ENCODE data around the gene ARRDC1.

ARRDC1 gene

GRCh38 chr9:137575364-137575715 lies 30.1 kb upstream of the ARRDC1 start:
- FAIRE-seq, result no peak
- TF ChIP-seq POLR2A (IDR thresholded peaks at IDR 0.05; ENCODE audit: low read depth, low read length) (no peak), POU2F2 (IDR thresholded peaks at IDR 0.05; ENCODE audit: low read depth, low read length) (no peak), PAX5 (IDR thresholded peaks at IDR 0.05; ENCODE audit: insufficient read depth, low read length, severe bottlenecking) (no peak), POLR2AphosphoS5 (IDR thresholded peaks at IDR 0.05; ENCODE audit: low read depth, low read length) (no peak), SPI1 (IDR thresholded peaks at IDR 0.05; ENCODE audit: low read depth, low read length) (no peak), TAF1 (IDR thresholded peaks at IDR 0.05; ENCODE audit: low read depth, low read length) (no peak)
- no peak for DNase-seq (ENCODE audit: insufficient read length, low spot score)

DNA sequence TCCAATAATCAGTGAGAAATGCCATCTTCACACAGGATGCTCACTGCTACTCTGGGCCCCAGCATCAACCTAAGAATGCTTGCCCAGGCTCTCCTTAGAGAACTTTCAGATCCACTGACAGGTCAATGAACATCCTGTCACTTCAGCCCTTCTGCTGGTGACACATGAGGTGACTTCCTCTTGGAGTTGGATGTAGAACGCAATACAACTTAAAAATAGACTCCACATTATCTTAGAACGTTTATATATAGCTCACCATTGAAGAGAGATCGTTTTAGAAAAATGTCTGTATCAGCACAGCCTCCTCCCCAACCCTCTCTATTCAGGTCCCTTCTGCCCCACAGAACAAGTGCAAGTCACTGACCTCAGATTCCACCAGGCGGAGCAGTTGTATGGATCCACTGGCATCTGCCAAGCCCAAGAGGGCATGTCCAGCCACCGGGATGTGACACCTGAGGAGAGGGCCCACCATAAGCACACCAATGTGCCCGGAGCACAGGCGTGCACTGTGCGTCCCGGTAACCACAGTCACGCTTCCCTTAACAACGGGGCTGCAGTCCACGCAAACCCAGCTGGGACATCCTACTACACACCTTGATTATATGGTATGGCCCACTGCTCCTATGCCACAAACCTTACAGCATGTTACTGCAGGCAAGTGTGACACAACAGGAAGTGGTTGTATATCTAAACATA lies 29.6 kb upstream of the ARRDC1 start:
- no peak for DNase-seq (ENCODE audit: insufficient read length, low spot score)
- FAIRE-seq, result no peak
- TF ChIP-seq TAF1 (IDR thresholded peaks at IDR 0.05; ENCODE audit: low read depth, low read length), result no peak
- TF ChIP-seq POU2F2 (IDR thresholded peaks at IDR 0.05; ENCODE audit: low read depth, low read length), result no peak
- TF ChIP-seq POLR2AphosphoS5 (IDR thresholded peaks at IDR 0.05; ENCODE audit: low read depth, low read length), result no peak
- no peak for TF ChIP-seq POLR2A (IDR thresholded peaks at IDR 0.05; ENCODE audit: low read depth, low read length)
- TF ChIP-seq SPI1 (IDR thresholded peaks at IDR 0.05; ENCODE audit: low read depth, low read length), result 0 out of 2 replicates have a peak, but pooled peaks have one; percentile 12
- TF ChIP-seq PAX5 (IDR thresholded peaks at IDR 0.05; ENCODE audit: insufficient read depth, low read length, severe bottlenecking), result no peak

- TF ChIP-seq POLR2A (IDR thresholded peaks at IDR 0.05; ENCODE audit: low read depth, low read length) (peak; percentile 61), PAX5 (IDR thresholded peaks at IDR 0.05; ENCODE audit: insufficient read depth, low read length, severe bottlenecking) (no peak), POU2F2 (IDR thresholded peaks at IDR 0.05; ENCODE audit: low read depth, low read length) (peak; percentile 15; the same call in 1 of the 2 replicates), TAF1 (IDR thresholded peaks at IDR 0.05; ENCODE audit: low read depth, low read length) (no peak), POLR2AphosphoS5 (IDR thresholded peaks at IDR 0.05; ENCODE audit: low read depth, low read length) (peak; percentile 52; the same call in 1 of the 2 replicates), SPI1 (IDR thresholded peaks at IDR 0.05; ENCODE audit: low read depth, low read length) (no peak)
- peak; percentile 95 for FAIRE-seq
- peak; percentile 100 for DNase-seq (ENCODE audit: insufficient read length, low spot score)
Measured at GRCh38 chr9:137578518-137579258, 26.8 kb upstream of the ARRDC1 start, which contains the start of gene DPH7. TSS of gene DPH7 (minus strand) at chr9:137578925. CDS start at chr9:137578777, 148 bp downstream.

DNA sequence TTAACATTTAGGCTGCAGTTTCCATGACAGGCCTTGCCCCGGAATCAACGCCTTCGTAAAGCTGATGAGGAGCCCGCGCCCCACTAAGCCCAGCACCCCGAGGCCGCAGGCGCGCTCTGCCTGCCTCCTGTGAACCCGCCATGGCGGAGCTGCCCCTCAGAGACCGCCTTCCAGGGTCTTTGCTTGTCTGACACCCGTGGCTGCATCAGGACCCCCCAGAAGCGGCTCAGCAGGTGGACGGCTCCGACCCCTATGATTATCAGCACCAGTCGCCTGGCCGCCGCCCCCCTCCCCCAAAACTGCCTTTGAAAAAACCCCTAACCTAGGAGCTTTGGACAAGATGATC lies 26.3 kb upstream of the ARRDC1 start:
- DNase-seq (ENCODE audit: insufficient read length, low spot score) (no peak), FAIRE-seq (no peak)
- TF ChIP-seq SPI1 (IDR thresholded peaks at IDR 0.05; ENCODE audit: low read depth, low read length) (no peak), TAF1 (IDR thresholded peaks at IDR 0.05; ENCODE audit: low read depth, low read length) (no peak), POLR2AphosphoS5 (IDR thresholded peaks at IDR 0.05; ENCODE audit: low read depth, low read length) (no peak), POLR2A (IDR thresholded peaks at IDR 0.05; ENCODE audit: low read depth, low read length) (no peak), PAX5 (IDR thresholded peaks at IDR 0.05; ENCODE audit: insufficient read depth, low read length, severe bottlenecking) (no peak), POU2F2 (IDR thresholded peaks at IDR 0.05; ENCODE audit: low read depth, low read length) (no peak)

DNA sequence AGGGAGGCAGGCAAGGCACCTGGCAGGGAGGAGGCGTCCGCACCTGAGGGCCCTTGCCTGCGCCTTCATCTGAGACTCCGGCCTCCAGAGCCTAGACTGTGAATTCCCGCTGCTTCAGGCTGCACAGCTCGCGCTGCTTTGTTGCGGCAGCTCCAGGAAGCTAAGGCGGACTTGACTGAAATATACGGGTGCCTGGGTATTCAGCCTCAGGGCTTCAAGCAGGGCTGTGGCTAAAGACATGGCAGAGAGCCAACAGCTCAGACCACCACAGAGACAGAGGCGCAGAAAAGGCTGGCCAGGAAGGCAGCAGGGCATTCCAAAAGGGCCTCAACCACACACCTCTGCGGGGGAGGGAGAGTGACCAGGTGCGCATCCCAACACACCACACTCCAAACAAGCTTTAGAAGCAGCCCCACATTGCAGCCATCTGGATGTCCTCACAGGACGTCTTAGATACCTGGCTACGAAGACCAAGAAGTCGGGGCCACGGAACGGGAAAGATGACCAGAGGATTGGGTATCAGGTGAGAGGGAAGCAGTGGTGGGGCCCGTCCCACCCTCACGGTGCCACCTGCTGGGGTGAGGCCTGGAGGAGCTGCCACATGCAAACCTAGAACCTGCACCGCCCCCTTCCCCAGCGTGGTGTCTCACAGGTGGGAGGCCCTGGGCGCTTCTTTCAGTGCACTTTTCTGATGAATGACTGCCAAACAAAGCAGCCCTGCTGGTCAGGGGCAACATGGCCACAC lies 25.1 kb upstream of the ARRDC1 start:
- FAIRE-seq (no peak), DNase-seq (ENCODE audit: insufficient read length, low spot score) (no peak)
- TF ChIP-seq PAX5 (IDR thresholded peaks at IDR 0.05; ENCODE audit: insufficient read depth, low read length, severe bottlenecking) (no peak), POU2F2 (IDR thresholded peaks at IDR 0.05; ENCODE audit: low read depth, low read length) (no peak), POLR2AphosphoS5 (IDR thresholded peaks at IDR 0.05; ENCODE audit: low read depth, low read length) (peak; percentile 42; the same call in 1 of the 2 replicates), SPI1 (IDR thresholded peaks at IDR 0.05; ENCODE audit: low read depth, low read length) (no peak), TAF1 (IDR thresholded peaks at IDR 0.05; ENCODE audit: low read depth, low read length) (no peak), POLR2A (IDR thresholded peaks at IDR 0.05; ENCODE audit: low read depth, low read length) (no peak; the same call in 1 of the 2 replicates)

DNA sequence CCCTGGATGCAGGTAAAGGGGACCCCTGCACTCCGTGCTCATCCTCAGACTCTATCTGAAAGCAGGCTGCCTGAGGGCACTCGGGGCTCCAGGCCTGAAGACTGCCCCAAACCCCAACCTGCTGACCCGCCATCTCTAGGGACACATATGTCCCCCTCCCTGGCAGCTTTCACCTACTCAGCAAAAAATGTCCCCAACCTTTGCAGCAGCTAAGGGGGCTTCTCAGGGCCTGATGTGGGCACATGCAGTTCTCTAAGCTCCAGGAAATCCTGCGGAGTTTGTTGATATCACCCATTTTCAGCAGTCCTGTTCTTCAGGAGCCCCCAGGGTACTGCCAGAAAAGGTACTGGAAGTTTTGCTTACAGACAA lies 24.5 kb upstream of the ARRDC1 start:
- DNase-seq (ENCODE audit: insufficient read length, low spot score), result no peak
- FAIRE-seq, result no peak
- TF ChIP-seq POU2F2 (IDR thresholded peaks at IDR 0.05; ENCODE audit: low read depth, low read length), result no peak
- TF ChIP-seq POLR2A (IDR thresholded peaks at IDR 0.05; ENCODE audit: low read depth, low read length), result no peak
- TF ChIP-seq TAF1 (IDR thresholded peaks at IDR 0.05; ENCODE audit: low read depth, low read length), result no peak
- no peak for TF ChIP-seq SPI1 (IDR thresholded peaks at IDR 0.05; ENCODE audit: low read depth, low read length)
- TF ChIP-seq POLR2AphosphoS5 (IDR thresholded peaks at IDR 0.05; ENCODE audit: low read depth, low read length), result no peak
- TF ChIP-seq PAX5 (IDR thresholded peaks at IDR 0.05; ENCODE audit: insufficient read depth, low read length, severe bottlenecking), result no peak

GRCh38 chr9:137581361-137582285 lies 23.9 kb upstream of the ARRDC1 start:
- FAIRE-seq, result no peak
- no peak for DNase-seq (ENCODE audit: insufficient read length, low spot score)
- TF ChIP-seq POU2F2 (IDR thresholded peaks at IDR 0.05; ENCODE audit: low read depth, low read length) (no peak), PAX5 (IDR thresholded peaks at IDR 0.05; ENCODE audit: insufficient read depth, low read length, severe bottlenecking) (no peak), POLR2AphosphoS5 (IDR thresholded peaks at IDR 0.05; ENCODE audit: low read depth, low read length) (no peak), SPI1 (IDR thresholded peaks at IDR 0.05; ENCODE audit: low read depth, low read length) (no peak), POLR2A (IDR thresholded peaks at IDR 0.05; ENCODE audit: low read depth, low read length) (no peak), TAF1 (IDR thresholded peaks at IDR 0.05; ENCODE audit: low read depth, low read length) (no peak)

- FAIRE-seq (no peak), DNase-seq (ENCODE audit: insufficient read length, low spot score) (no peak)
- TF ChIP-seq SPI1 (IDR thresholded peaks at IDR 0.05; ENCODE audit: low read depth, low read length) (no peak), POLR2AphosphoS5 (IDR thresholded peaks at IDR 0.05; ENCODE audit: low read depth, low read length) (no peak), POU2F2 (IDR thresholded peaks at IDR 0.05; ENCODE audit: low read depth, low read length) (no peak), POLR2A (IDR thresholded peaks at IDR 0.05; ENCODE audit: low read depth, low read length) (no peak), PAX5 (IDR thresholded peaks at IDR 0.05; ENCODE audit: insufficient read depth, low read length, severe bottlenecking) (no peak), TAF1 (IDR thresholded peaks at IDR 0.05; ENCODE audit: low read depth, low read length) (no peak)
Measured at GRCh38 chr9:137582286-137582860, 23.1 kb upstream of the ARRDC1 start.

Data from GM12891 (cell line).